HG03064 (cell line): ENCODE measurements around the gene DGLUCY.
"Not testable (repeated sequence)": the region's sequence is repeated elsewhere in the genome, so short reads cannot be mapped to it uniquely, and the experiment has no call there.

Source experiments
- ATAC-seq: cut with Tn5 transposase; IDR thresholded peaks from one replicate; pipeline ENCODE4 v1.9.1; 2021; ENCODE audit warnings: low read depth; ENCODE audit not compliant: unreplicated experiment

The DGLUCY gene

GRCh38 chr14:91232052-91232451, 118.2 kb downstream of the DGLUCY start:
- no peak for ATAC-seq

GRCh38 chr14:91232603-91233002, 118.7 kb downstream of the DGLUCY start:
- no peak for ATAC-seq

- no peak for ATAC-seq
Observed at GRCh38 chr14:91233936-91234790, 120.3 kb downstream of the DGLUCY start.

GRCh38 chr14:91234791-91235114, 120.9 kb downstream of the DGLUCY start:
- ATAC-seq = no peak

- ATAC-seq = no peak
Observed at GRCh38 chr14:91235841-91236240, 122.0 kb downstream of the DGLUCY start.

- ATAC-seq = no peak
Observed at GRCh38 chr14:91237219-91237618, 123.3 kb downstream of the DGLUCY start.

- no peak for ATAC-seq
Observed at GRCh38 chr14:91238085-91238484, 124.2 kb downstream of the DGLUCY start.

GRCh38 chr14:91238661-91239060, 124.8 kb downstream of the DGLUCY start:
- no peak for ATAC-seq

- peak; percentile 58 for ATAC-seq
Observed at GRCh38 chr14:91241863-91242262, 128.0 kb downstream of the DGLUCY start.

- ATAC-seq = no peak
Observed at GRCh38 chr14:91242635-91243034, 128.8 kb downstream of the DGLUCY start.

- no peak for ATAC-seq
Observed at GRCh38 chr14:91243074-91243471, 129.2 kb downstream of the DGLUCY start.

GRCh38 chr14:91244501-91244901, 130.6 kb downstream of the DGLUCY start, which contains the start of gene GPR68:
Gene GPR68 (minus strand): TSS chr14:91244704. CDS start chr14:91235050, 9,654 bp downstream.
- ATAC-seq = no peak

GRCh38 chr14:91245029-91245428, 131.2 kb downstream of the DGLUCY start:
- no peak for ATAC-seq

GRCh38 chr14:91245616-91246015, 131.7 kb downstream of the DGLUCY start:
- not testable (repeated sequence) for ATAC-seq

- ATAC-seq = no peak
Observed at GRCh38 chr14:91246051-91246852, 132.4 kb downstream of the DGLUCY start.

GRCh38 chr14:91249841-91250616, 136.2 kb downstream of the DGLUCY start:
- peak; percentile 76 for ATAC-seq

GRCh38 chr14:91250912-91251311, 137.0 kb downstream of the DGLUCY start:
- no peak for ATAC-seq

GRCh38 chr14:91252871-91253794, 139.3 kb downstream of the DGLUCY start:
- no peak for ATAC-seq

GRCh38 chr14:91253795-91254323, 140.0 kb downstream of the DGLUCY start:
- ATAC-seq = no peak

- no peak for ATAC-seq
Observed at GRCh38 chr14:91254461-91254860, 140.6 kb downstream of the DGLUCY start.
